Peyer's patch (tissue), 4 donors: ENCODE data around the gene CYP39A1.

Source experiments
- POLR2A ChIP-seq, 2 donors: fragments of 450-650 bp; IDR thresholded peaks; one replicate each; pipeline ENCODE4 v1.5.1; 2017; ENCODE audit warnings: antibody characterized with exemption in 2 of 2, mild to moderate bottlenecking in 2 of 2, moderate library complexity in 2 of 2
- TF ChIP-seq, protein P1 (sequence below), 6 experiments: fragments of 450-650 bp in 4 of 6; fragments of 200-600 bp in 2 of 6; sonication (generic) in 1 of 6; IDR thresholded peaks; one replicate each; pipeline ENCODE4 v1.5.1; 2017 to 2019; ENCODE audit warnings: antibody characterized with exemption in 6 of 6, mild to moderate bottlenecking in 3 of 6, moderate library complexity in 1 of 6

DNA sequence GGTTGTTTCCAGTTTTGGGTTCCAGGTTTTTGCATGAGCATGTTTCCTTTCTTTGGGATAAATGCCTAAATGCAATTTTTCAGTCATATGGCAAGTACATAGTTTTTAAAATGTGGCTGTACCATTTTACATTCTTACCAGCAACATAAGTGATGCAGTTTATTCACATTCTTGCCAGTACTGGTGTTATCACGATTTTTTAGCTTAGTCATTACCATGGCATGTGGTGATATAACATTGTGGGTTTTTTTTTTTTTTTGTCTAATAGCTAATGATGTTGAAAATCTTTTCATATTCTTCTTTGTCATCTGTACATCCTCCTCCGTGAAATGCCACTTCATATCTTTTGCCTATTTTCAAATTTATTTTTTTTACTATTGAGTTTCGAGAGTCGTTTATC is 32.2 kb upstream of the CYP39A1 start:
- TF ChIP-seq, protein P1, sequence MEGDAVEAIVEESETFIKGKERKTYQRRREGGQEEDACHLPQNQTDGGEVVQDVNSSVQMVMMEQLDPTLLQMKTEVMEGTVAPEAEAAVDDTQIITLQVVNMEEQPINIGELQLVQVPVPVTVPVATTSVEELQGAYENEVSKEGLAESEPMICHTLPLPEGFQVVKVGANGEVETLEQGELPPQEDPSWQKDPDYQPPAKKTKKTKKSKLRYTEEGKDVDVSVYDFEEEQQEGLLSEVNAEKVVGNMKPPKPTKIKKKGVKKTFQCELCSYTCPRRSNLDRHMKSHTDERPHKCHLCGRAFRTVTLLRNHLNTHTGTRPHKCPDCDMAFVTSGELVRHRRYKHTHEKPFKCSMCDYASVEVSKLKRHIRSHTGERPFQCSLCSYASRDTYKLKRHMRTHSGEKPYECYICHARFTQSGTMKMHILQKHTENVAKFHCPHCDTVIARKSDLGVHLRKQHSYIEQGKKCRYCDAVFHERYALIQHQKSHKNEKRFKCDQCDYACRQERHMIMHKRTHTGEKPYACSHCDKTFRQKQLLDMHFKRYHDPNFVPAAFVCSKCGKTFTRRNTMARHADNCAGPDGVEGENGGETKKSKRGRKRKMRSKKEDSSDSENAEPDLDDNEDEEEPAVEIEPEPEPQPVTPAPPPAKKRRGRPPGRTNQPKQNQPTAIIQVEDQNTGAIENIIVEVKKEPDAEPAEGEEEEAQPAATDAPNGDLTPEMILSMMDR (IDR thresholded peaks at IDR 0.05), result no peak
- TF ChIP-seq POLR2A (IDR thresholded peaks at IDR 0.05), result no peak
